HG03432 (cell line): Measurements from ENCODE around the gene PRKAR2B.

Source experiments
- ATAC-seq: cut with Tn5 transposase; IDR thresholded peaks from one replicate; pipeline ENCODE4 v1.9.1; 2021; ENCODE audit warnings: mild to moderate bottlenecking, moderate library complexity; ENCODE audit not compliant: unreplicated experiment

PRKAR2B gene

DNA sequence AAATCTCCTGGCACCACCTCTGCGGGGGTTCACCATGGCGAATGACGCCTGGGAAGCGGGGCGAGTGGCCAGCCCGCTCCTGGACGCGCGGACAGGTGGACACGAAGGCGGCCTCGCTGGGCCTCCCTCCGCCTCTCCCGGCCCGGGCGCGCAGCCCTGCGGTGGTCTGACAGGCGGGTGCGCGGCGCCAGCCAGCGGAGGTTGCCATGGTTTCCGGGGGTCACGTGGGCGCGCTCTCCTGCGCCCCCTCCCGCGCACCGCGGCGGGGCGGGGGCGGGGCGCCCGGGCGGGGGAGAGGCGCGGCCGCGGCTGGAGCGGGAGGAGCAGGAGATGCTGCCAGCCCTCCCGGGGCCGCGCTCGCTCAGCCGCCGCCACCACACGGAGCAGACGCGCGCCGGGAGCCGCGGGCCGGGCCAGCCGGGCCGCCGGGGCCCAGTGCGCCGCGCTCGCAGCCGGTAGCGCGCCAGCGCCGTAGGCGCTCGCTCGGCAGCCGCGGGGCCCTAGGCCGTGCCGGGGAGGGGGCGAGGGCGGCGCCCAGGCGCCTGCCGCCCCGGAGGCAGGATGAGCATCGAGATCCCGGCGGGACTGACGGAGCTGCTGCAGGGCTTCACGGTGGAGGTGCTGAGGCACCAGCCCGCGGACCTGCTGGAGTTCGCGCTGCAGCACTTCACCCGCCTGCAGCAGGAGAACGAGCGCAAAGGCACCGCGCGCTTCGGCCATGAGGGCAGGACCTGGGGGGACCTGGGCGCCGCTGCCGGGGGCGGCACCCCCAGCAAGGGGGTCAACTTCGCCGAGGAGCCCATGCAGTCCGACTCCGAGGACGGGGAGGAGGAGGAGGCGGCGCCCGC lies at the start of gene PRKAR2B:
TSS of gene PRKAR2B (plus strand) at position 359 of the 848 bp plus-strand sequence. CDS start at position 562, 203 bp downstream.
- ATAC-seq: peak; percentile 94

DNA sequence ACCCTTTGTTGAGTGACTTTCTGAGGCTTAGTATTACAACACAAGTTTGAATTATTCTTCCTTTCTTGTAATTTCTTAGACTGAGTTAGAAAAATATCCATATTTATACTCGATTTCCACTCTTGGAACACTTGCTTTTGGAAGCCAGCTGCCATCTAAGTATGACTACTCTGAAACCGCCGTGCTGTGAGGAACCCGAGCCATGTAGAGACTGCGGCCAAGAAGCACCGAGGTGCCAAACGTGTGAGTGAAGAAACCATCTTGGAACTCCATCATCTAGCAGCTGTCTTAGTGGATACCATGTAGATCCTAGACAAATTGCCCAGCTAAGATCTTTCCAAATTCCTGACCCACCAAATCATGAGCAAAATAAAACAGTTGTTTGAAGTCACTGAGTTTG lies 49.7 kb upstream of the PRKAR2B start:
- no peak for ATAC-seq

DNA sequence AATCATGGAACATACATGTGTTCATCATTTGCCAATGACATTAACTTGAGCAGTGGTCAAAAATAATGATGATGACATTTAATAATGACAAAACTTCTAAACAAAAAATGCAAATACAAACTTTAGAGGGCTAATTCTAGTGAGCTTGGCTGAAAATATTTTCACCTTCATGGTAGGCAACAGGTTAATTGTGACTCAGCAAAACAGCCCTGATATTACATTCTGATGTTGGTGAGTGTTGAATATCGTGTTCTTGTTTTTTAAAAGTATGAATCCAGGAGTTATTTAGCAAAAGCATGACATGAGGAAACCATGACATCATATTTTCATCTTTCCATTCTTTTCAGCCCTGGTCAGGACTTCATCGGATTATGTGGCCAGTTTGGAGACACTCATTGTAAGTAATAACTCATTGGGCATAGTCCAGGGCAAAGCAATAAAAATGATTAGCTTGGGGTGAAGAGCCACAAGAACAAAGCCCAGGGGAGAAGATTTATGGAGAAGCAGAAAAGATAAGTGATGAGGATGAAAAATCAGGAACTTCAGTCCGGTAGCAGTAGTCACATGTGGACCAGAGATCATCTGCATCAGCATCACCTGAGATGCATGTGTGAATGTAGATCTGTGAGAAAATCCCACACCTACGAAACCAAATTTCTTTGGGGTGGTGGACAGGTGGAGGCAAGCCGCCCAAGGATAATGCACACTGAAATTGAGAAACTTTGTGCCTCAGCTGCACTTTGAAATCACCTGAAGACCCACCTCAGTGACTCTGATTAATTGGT lies 46.8 kb upstream of the PRKAR2B start:
- ATAC-seq: no peak

GRCh38 chr7:106999023-106999422 lies 45.5 kb upstream of the PRKAR2B start:
- no peak for ATAC-seq

DNA sequence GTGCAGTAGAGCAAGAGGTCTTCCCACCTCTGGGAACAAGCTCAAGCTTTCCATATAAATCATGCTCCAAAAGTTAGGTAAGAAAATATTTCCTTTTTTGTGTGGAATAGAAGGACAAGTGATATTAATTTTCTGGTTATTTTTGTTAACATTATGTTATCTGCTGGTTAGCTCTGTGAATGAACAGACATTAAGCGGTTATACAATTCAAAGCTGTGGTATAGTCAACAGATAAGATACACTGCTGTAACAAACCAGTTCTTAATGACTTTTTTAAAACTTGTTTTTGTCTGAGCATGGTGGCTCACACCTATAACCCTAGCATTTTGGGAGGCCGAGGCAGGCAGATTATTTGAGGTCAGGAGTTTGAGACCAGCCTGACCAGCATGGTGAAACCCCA lies 43.0 kb upstream of the PRKAR2B start:
- no peak for ATAC-seq

- no peak for ATAC-seq
Measured at GRCh38 chr7:107002126-107002525, 42.4 kb upstream of the PRKAR2B start.

DNA sequence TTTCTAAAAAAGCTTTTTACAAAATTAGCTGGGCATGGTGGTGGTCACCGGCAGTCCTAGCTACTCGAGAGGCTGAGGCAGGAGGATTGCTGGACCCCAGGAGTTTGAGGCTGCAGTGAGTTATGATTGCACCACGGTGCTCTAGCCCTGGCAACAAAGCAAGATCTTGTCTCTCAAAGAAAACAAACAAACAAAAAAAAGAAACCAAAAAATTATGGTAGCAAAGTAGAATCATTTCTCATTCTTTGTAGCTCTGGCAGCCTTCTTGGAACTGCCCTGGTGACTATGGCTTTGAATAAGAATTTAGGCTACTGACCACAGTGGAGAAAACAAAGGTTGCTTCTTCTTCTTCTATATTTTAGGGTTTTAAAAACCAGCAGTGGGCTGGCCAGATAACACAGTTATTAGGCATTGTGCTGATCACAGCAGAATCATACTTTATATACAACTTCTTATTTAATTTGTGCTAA lies 41.9 kb upstream of the PRKAR2B start:
- no peak for ATAC-seq

GRCh38 chr7:107007007-107007891 lies 37.3 kb upstream of the PRKAR2B start:
- ATAC-seq: no peak

DNA sequence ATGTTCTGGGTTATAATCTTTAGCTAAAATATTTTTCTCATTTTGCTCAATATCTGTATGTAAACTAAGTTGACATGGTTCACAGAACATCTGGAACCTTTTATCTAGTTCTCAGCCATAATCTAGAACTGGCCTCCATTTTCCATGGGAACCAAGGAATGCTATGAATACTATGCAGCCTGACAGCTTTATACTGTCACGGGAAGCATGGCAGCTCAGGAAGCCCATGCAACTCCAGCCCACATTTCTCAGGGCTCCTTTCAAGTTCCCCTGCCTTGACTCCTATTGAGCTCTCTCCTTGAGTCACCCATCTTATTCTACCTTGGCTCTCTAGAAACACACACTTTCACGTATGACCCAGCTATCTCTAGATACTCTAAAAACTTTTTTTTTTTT lies 36.6 kb upstream of the PRKAR2B start:
- ATAC-seq: no peak

DNA sequence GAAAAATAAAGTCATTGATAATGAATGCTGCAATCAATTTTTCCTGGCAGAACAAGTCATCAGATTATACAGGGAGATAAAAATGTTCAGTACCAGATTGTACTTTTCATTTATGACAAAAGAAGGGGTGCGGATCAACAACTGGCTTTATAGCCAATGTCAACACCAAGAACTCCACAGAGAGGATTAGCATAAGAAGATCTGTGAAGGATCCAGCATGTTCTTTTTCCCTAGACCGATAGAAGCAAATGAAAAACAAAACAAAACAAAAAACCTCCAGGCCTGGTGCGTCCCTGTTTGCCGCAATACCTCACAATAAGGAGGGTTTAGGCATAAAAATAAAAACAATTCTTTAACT lies 34.7 kb upstream of the PRKAR2B start:
- no peak for ATAC-seq

DNA sequence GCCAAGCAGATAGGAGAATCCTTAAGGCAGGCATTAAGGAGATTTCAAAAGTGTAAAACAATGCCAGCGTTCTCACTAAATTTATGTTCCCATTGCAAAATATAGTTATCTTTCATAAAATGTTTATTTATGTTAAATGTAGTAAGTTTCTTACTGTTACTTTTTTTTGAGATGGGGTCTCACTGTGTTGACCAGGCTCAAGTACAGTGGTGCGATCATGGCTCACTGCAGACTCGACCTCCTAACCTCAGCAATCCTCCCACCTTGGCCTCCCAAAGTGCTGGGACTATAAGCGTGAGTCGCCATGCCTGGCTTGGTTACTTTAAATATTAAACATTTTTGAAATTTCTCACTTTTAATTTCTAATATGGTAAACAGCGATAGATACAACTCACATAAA lies 31.8 kb upstream of the PRKAR2B start:
- ATAC-seq: no peak

DNA sequence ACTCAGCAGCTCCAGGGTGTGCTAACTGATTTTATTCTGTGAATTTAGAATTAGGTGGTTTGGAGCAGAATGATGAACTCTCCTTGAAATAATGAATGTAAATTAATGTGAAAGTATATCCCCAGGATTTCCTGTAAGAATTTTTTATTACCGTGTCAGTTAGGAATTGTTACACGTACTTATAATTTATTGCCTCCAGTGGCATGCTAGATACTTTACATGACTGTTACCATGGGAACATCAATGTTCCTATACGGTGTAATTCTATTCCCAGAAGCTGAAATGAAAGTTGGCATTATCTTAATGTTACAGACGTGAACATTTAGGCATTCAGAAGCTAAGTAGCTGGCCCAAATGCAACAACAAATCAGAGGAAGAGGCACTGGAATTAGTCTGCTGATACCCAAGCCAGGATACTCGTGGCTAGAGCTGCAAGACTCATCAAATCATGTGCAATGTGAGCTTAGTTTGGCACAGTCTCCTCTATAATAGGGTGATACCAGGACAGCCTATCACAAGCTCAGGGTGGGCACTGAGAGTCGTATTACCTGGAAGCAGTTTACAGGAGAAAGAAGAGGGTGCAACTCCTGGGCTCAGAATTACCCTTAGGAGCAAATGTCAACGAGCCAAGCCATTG lies 30.0 kb upstream of the PRKAR2B start:
- ATAC-seq: no peak

DNA sequence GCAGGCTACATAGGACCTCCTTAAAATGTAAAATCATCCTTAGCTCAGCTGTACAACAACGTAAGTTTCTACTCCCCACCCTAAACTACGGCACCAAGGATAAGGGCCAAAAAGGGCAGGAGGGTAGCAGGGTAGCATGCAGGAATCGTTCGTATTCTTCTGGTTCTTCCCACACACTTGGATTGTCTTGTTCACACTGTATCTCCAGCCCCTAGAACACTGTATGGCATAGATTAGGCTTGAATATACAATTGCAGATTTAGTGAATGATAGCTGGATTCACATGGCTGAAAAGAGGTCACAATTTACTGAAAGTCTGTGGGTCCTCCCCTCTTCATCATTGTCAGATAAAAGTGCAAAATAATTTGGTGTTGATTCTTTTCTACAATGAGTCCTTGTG lies 28.2 kb upstream of the PRKAR2B start:
- ATAC-seq: no peak

- ATAC-seq: no peak
Measured at GRCh38 chr7:107017965-107018719, 26.4 kb upstream of the PRKAR2B start.

DNA sequence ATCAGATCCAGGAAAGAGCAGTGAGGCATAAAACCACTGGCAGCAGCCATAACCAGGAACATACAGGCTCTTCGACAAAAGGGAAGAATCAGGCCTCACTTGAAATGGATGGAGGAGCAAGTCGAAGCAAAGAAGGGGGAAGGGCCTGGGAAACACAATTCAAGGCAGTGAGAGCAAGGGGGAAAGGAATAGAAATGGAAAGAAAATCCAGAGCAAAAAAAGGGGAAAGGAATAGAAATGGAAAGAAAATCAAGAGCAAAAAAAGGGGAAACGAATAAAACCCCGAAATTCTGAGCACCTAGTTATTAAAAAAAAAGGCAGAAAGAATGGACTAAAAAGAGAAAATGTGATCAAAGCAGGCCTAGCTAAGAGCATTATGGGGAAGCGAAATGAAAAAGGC lies 24.1 kb upstream of the PRKAR2B start:
- no peak for ATAC-seq

DNA sequence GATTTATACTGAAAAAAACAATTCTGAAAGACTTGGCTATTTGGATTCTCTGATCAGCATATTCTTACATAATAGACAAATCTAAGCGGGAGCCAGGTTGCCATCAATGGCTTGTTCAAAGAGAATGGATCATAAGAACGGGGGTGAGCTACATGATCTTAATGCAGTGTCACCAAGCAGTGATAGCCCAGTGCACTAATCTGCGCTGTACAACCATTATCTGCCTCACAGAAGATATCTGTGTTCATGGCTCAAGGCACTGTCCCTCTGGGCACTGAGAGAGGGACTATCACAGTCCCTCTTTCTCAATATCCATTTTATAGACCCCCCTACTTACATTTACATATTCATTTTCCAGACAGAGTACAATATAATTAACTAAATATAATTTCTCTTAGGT lies 22.9 kb upstream of the PRKAR2B start:
- no peak for ATAC-seq

DNA sequence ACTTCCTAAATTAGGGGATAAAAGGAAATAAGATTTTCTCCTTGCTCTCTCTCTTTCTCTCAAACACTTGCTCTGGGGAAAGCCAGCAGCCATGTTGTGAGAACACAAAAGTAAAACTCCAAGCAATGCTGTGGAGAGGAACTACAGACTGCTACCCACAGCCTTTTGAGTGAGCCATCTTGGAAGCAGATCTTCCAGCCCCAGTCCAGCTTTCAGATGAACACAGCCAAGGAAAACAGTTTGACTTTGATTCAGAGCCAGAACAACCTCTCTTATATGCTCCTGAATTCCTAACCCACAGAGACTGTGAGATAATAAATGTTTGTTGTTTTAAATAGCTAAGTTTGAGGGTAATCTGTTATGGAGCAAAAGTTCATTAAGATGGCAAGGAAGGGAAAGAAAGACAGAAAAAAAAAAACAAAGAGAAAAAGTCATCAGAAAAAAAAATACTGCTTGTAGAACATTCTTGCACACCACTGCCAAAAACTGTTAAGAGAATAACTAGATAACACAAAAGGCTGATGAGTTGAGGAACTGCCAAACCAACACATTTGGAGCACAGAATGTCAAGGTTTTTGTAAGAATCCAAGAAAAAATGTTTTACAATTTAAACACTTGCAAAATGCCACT lies 20.9 kb upstream of the PRKAR2B start:
- ATAC-seq: no peak

GRCh38 chr7:107024906-107025305 lies 19.6 kb upstream of the PRKAR2B start:
- no peak for ATAC-seq

- no peak for ATAC-seq
Measured at GRCh38 chr7:107025449-107026103, 18.9 kb upstream of the PRKAR2B start.
